ENCODE results near the gene TSPY10. TPM values are rescaled to one million over a fixed set of nuclear protein-coding genes. Genes with fewer than 3 reads are reported as not detected.

Gene TSPY10, protein sequence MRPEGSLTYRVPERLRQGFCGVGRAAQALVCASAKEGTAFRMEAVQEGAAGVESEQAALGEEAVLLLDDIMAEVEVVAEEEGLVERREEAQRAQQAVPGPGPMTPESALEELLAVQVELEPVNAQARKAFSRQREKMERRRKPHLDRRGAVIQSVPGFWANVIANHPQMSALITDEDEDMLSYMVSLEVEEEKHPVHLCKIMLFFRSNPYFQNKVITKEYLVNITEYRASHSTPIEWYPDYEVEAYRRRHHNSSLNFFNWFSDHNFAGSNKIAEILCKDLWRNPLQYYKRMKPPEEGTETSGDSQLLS
- total RNA-seq = not detected in 2 replicates

GRCh38 chrY:9527580-9527979, at the start of gene TSPY10:
TSS of gene TSPY10 (plus strand) at chrY:9527880. CDS start at chrY:9527926, 46 bp downstream.

DNA sequence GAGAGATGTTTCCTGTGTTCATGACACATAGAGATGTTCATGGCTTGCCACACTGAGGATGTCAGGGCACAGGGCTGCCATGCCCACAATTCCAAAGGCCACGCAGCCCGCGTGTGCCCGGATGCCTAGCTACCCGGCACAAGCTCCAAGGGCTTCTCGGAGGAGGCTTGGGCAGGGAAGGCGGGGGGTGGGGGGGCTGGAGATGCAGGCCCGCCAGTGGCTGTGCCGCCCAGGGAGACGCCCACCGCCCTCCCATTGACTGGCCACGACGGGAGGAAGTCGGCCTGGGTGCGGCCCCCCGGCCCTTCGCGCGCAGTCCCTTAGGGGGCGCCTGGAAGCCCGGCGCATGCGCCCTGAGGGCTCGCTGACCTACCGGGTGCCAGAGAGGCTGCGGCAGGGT, 40.7 kb upstream of the TSPY10 start, which contains the start of gene TSPY9:
TSS of gene TSPY9 (plus strand) at position 301 of the 400 bp plus-strand sequence. CDS start at position 347, 46 bp downstream.

Other genes starting within 250 kb of the TSPY10 start
- not detected in 2 replicates for gene TSPY4, start 190.4 kb upstream of the TSPY10 start, total RNA-seq
- not detected in 2 replicates for gene TSPY8, start 170.1 kb upstream of the TSPY10 start, total RNA-seq
- gene TSPY3, start 129.5 kb upstream of the TSPY10 start, total RNA-seq = not detected in 2 replicates
- gene TSPY1, start 60.9 kb upstream of the TSPY10 start, total RNA-seq = not detected in 2 replicates
- gene TSPY9, start 40.6 kb upstream of the TSPY10 start, total RNA-seq = not detected in 2 replicates